ENCODE results near the gene GPR27.

Gene GPR27

GRCh38 chr3:71805691-71806090 is 52.0 kb downstream of the GPR27 start:
- ChIA-PET CTCF (no interaction called here), POLR2A (no interaction called here)
- no peaks in the 10 kb centered on the region for H3K9me3 ChIP-seq (ENCODE audit: control insufficient read depth, insufficient read depth, low read depth, low read length)
- no peak for TF ChIP-seq GLI4 (tag by site-specific recombination; IDR thresholded peaks at IDR 0.05)
- TF ChIP-seq ZBTB20 (tag by site-specific recombination; IDR thresholded peaks at IDR 0.05) = no peak
- no peak for TF ChIP-seq ZNF837 (tag by site-specific recombination; IDR thresholded peaks at IDR 0.05)
- TF ChIP-seq ZNF280C (tag by site-specific recombination; IDR thresholded peaks at IDR 0.05) = no peak
- TF ChIP-seq ZNF558 (tag by site-specific recombination; IDR thresholded peaks at IDR 0.05) = no peak
- no peaks in the 10 kb centered on the region for H3K4me1 ChIP-seq (ENCODE audit: control insufficient read depth, insufficient read depth, low read length)
- no peak overlapping the region for H3K4me3 ChIP-seq (ENCODE audit: low read depth, low read length)
- no peaks in the 10 kb centered on the region for H3K36me3 ChIP-seq (ENCODE audit: control insufficient read depth in 2 of 2, insufficient read depth in 1 of 2, low read length in 2 of 2)
- no peak overlapping the region for H3K27ac ChIP-seq (ENCODE audit: extremely low read depth, low read depth, low read length)

Data from HEK293 (cell line).